Measurements from ENCODE around the gene CACNA2D2. TPM values are rescaled to one million over a fixed set of nuclear protein-coding genes. Genes with fewer than 3 reads are reported as not detected.

CACNA2D2 gene
- total RNA-seq, 1 donor from 2014 or later: 17.3 TPM

- H3K36me3 Mint-ChIP-seq (ENCODE audit: low read depth, unreplicated experiment): no peaks in the 10 kb centered on the region
- no peak for DNase-seq (ENCODE audit: low spot score)
- H3K9me3 Mint-ChIP-seq (ENCODE audit: unreplicated experiment): no peaks in the 10 kb centered on the region
- no peak overlapping the region for H3K4me3 Mint-ChIP-seq (ENCODE audit: unreplicated experiment)
- H3K27ac Mint-ChIP-seq (ENCODE audit: unreplicated experiment): no peak overlapping the region
- no peak for TF ChIP-seq CTCF (IDR thresholded peaks at IDR 0.05; ENCODE audit: unreplicated experiment)
- H3K4me1 Mint-ChIP-seq (ENCODE audit: unreplicated experiment): peaks cover 18% of the 10 kb centered on the region
- peaks cover 8% of the 10 kb centered on the region for H3K27me3 Mint-ChIP-seq (ENCODE audit: unreplicated experiment)
These were observed 36.2 kb upstream of the CACNA2D2 start for GRCh38 chr3:50539356-50540286.

GRCh38 chr3:50537421-50538129 is 34.1 kb upstream of the CACNA2D2 start:
- H3K36me3 Mint-ChIP-seq (ENCODE audit: low read depth, unreplicated experiment): no peaks in the 10 kb centered on the region
- H3K27ac Mint-ChIP-seq (ENCODE audit: unreplicated experiment): no peak overlapping the region
- H3K4me3 Mint-ChIP-seq (ENCODE audit: unreplicated experiment): no peak overlapping the region
- TF ChIP-seq CTCF (IDR thresholded peaks at IDR 0.05; ENCODE audit: unreplicated experiment): no peak
- H3K9me3 Mint-ChIP-seq (ENCODE audit: unreplicated experiment): no peaks in the 10 kb centered on the region
- no peak for DNase-seq (ENCODE audit: low spot score)
- H3K4me1 Mint-ChIP-seq (ENCODE audit: unreplicated experiment): peaks cover 18% of the 10 kb centered on the region
- H3K27me3 Mint-ChIP-seq (ENCODE audit: unreplicated experiment): peaks cover 8% of the 10 kb centered on the region

- H3K9me3 Mint-ChIP-seq (ENCODE audit: unreplicated experiment): no peaks in the 10 kb centered on the region
- H3K27me3 Mint-ChIP-seq (ENCODE audit: unreplicated experiment): peaks cover 8% of the 10 kb centered on the region
- no peak for DNase-seq (ENCODE audit: low spot score)
- H3K4me3 Mint-ChIP-seq (ENCODE audit: unreplicated experiment): no peak overlapping the region
- no peak for TF ChIP-seq CTCF (IDR thresholded peaks at IDR 0.05; ENCODE audit: unreplicated experiment)
- H3K36me3 Mint-ChIP-seq (ENCODE audit: low read depth, unreplicated experiment): no peaks in the 10 kb centered on the region
- H3K27ac Mint-ChIP-seq (ENCODE audit: unreplicated experiment): no peak overlapping the region
- peaks cover 18% of the 10 kb centered on the region for H3K4me1 Mint-ChIP-seq (ENCODE audit: unreplicated experiment)
These were observed 33.2 kb upstream of the CACNA2D2 start for GRCh38 chr3:50536471-50537180.

- Mint-ChIP-seq H3K27ac (ENCODE audit: unreplicated experiment) (no peak overlapping the region), H3K4me1 (ENCODE audit: unreplicated experiment) (peaks cover 14% of the 10 kb centered on the region), H3K4me3 (ENCODE audit: unreplicated experiment) (no peak overlapping the region), H3K36me3 (ENCODE audit: low read depth, unreplicated experiment) (no peaks in the 10 kb centered on the region), H3K9me3 (ENCODE audit: unreplicated experiment) (no peaks in the 10 kb centered on the region), H3K27me3 (ENCODE audit: unreplicated experiment) (peaks cover 5% of the 10 kb centered on the region)
- TF ChIP-seq CTCF (IDR thresholded peaks at IDR 0.05; ENCODE audit: unreplicated experiment): no peak
- no peak for DNase-seq (ENCODE audit: low spot score)
These were observed 31.4 kb upstream of the CACNA2D2 start for GRCh38 chr3:50534681-50535330.
